ENCODE data around the gene QRFP. TPM values are rescaled to one million over a fixed set of nuclear protein-coding genes. Genes with fewer than 3 reads are reported as not detected.

The QRFP gene
- polyA plus RNA-seq, 1 donor (not counting 4 experiments of a cell fraction or from before 2014, with no cell fraction given), result not detected

- H3K9me1 ChIP-seq (ENCODE audit: control insufficient read depth, extremely low read depth, insufficient read depth, low read length), result no peaks in the 10 kb centered on the region
- no peak for DNase-seq (ENCODE audit: low read depth, low spot score)
- H3K4me3 ChIP-seq (ENCODE audit: control insufficient read depth in 2 of 3, extremely low read depth in 1 of 3, insufficient read depth in 2 of 3, low read depth in 1 of 3, low read length in 3 of 3), result no peak overlapping the region
- H3K9me3 ChIP-seq (ENCODE audit: control insufficient read depth, low read depth, low read length), result no peaks in the 10 kb centered on the region
- no peak for FAIRE-seq
- H3K27me3 ChIP-seq (ENCODE audit: control insufficient read depth, extremely low read depth, insufficient read depth, low read length), result peaks cover 62% of the 10 kb centered on the region
- no peak overlapping the region for H3K4me2 ChIP-seq (ENCODE audit: control insufficient read depth, extremely low read depth, insufficient read depth, low read depth, low read length)
- H3K9ac ChIP-seq (ENCODE audit: control insufficient read depth, extremely low read depth, insufficient read depth, low read length), result no peak overlapping the region
- TF ChIP-seq CTCF (optimal IDR thresholded peaks at IDR 0.05 in 1 of 3, IDR thresholded peaks at IDR 0.05 in 1 of 3, conservative IDR thresholded peaks at IDR 0.05 in 1 of 3; ENCODE audit: extremely low read depth in 1 of 3, insufficient read depth in 2 of 3, low read length in 3 of 3), result no peak
- no peak for TF ChIP-seq EZH2 (IDR thresholded peaks at IDR 0.05; ENCODE audit: low read length)
- H3K4me1 ChIP-seq (ENCODE audit: control insufficient read depth, extremely low read depth, insufficient read depth, low read length), result no peaks in the 10 kb centered on the region
- dilution Hi-C loops (cut with MboI; ENCODE audit: extremely low pct_ligation_motif_present, low sequenced_read_pairs), result no loop called here
- no peaks in the 10 kb centered on the region for H3K36me3 ChIP-seq (ENCODE audit: control insufficient read depth in 2 of 2, extremely low read depth in 1 of 2, insufficient read depth in 2 of 2, low read length in 2 of 2)
- H4K20me1 ChIP-seq (ENCODE audit: control insufficient read depth, extremely low read depth, insufficient read depth, low read length), result peaks cover 3% of the 10 kb centered on the region
- H2AFZ ChIP-seq (ENCODE audit: control insufficient read depth, low read length), result no peak overlapping the region
- no peaks in the 10 kb centered on the region for H3K79me2 ChIP-seq (ENCODE audit: control insufficient read depth, insufficient read depth, low read length)
- H3K27ac ChIP-seq (ENCODE audit: control insufficient read depth, insufficient read depth, low read length), result no peak overlapping the region
These were observed 5.9 kb upstream of the QRFP start for GRCh38 chr9:130902204-130903185.

GRCh38 chr9:130901498-130902203, 5.0 kb upstream of the QRFP start:
- Histone ChIP-seq H3K36me3 (ENCODE audit: control insufficient read depth in 2 of 2, extremely low read depth in 1 of 2, insufficient read depth in 2 of 2, low read length in 2 of 2) (no peaks in the 10 kb centered on the region), H3K27me3 (ENCODE audit: control insufficient read depth, extremely low read depth, insufficient read depth, low read length) (peaks cover 70% of the 10 kb centered on the region), H3K4me1 (ENCODE audit: control insufficient read depth, extremely low read depth, insufficient read depth, low read length) (no peaks in the 10 kb centered on the region), H3K4me2 (ENCODE audit: control insufficient read depth, extremely low read depth, insufficient read depth, low read depth, low read length) (no peak overlapping the region), H3K9me1 (ENCODE audit: control insufficient read depth, extremely low read depth, insufficient read depth, low read length) (no peaks in the 10 kb centered on the region), H3K79me2 (ENCODE audit: control insufficient read depth, insufficient read depth, low read length) (no peaks in the 10 kb centered on the region), H3K9me3 (ENCODE audit: control insufficient read depth, low read depth, low read length) (no peaks in the 10 kb centered on the region), H3K4me3 (ENCODE audit: control insufficient read depth in 2 of 3, extremely low read depth in 1 of 3, insufficient read depth in 2 of 3, low read depth in 1 of 3, low read length in 3 of 3) (no peak overlapping the region), H2AFZ (ENCODE audit: control insufficient read depth, low read length) (no peak overlapping the region), H3K27ac (ENCODE audit: control insufficient read depth, insufficient read depth, low read length) (no peak overlapping the region), H3K9ac (ENCODE audit: control insufficient read depth, extremely low read depth, insufficient read depth, low read length) (no peak overlapping the region), H4K20me1 (ENCODE audit: control insufficient read depth, extremely low read depth, insufficient read depth, low read length) (peaks cover 3% of the 10 kb centered on the region)
- FAIRE-seq (no peak), DNase-seq (ENCODE audit: low read depth, low spot score) (no peak)
- dilution Hi-C loops (cut with MboI; ENCODE audit: extremely low pct_ligation_motif_present, low sequenced_read_pairs), result no loop called here
- no peak for TF ChIP-seq CTCF (optimal IDR thresholded peaks at IDR 0.05 in 1 of 3, IDR thresholded peaks at IDR 0.05 in 1 of 3, conservative IDR thresholded peaks at IDR 0.05 in 1 of 3; ENCODE audit: extremely low read depth in 1 of 3, insufficient read depth in 2 of 3, low read length in 3 of 3)
- no peak for TF ChIP-seq EZH2 (IDR thresholded peaks at IDR 0.05; ENCODE audit: low read length)
